Muscle layer of colon (tissue), 2 donors: Measurements from ENCODE around the gene SYNE1.

Experiments
- H3K27ac ChIP-seq: one replicate; pipeline ENCODE4 v1.7.0; 2013; ENCODE audit warnings: low read depth, mild to moderate bottlenecking, low read length, moderate library complexity
- H3K27me3 ChIP-seq, 2 donors: one replicate each; pipeline ENCODE4 v1.7.0; 2013; ENCODE audit warnings: low read length in 2 of 2, mild to moderate bottlenecking in 2 of 2; ENCODE audit not compliant: insufficient read depth in 2 of 2, control insufficient read depth in 1 of 2
- H3K36me3 ChIP-seq: one replicate; pipeline ENCODE4 v1.7.0; 2013; ENCODE audit warnings: mild to moderate bottlenecking, low read length; ENCODE audit not compliant: insufficient read depth
- H3K4me1 ChIP-seq: one replicate; pipeline ENCODE4 v1.7.0; 2013; ENCODE audit warnings: mild to moderate bottlenecking, low read length; ENCODE audit not compliant: insufficient read depth
- H3K4me3 ChIP-seq, 2 donors: one replicate each; pipeline ENCODE4 v1.7.0; 2013; ENCODE audit warnings: low read length in 2 of 2, low read depth in 1 of 2, mild to moderate bottlenecking in 1 of 2, moderate library complexity in 1 of 2
- H3K9ac ChIP-seq: one replicate; pipeline ENCODE4 v1.7.0; 2013; ENCODE audit warnings: low read length
- H3K9me3 ChIP-seq: one replicate; pipeline ENCODE4 v1.7.0; 2013; ENCODE audit warnings: mild to moderate bottlenecking, low read length
- donor health status: abdominal sarcoma.
- donor health status: Adenocarcinoma of cecum.

SYNE1 gene

GRCh38 chr6:152404936-152405595, 232.1 kb downstream of the SYNE1 start:
- H3K9ac ChIP-seq, result no peak overlapping the region
- H3K9me3 ChIP-seq, result no peaks in the 10 kb centered on the region
- no peaks in the 10 kb centered on the region for H3K27me3 ChIP-seq
- H3K4me1 ChIP-seq, result no peaks in the 10 kb centered on the region
- H3K4me3 ChIP-seq, result no peak overlapping the region
- peaks cover 5% of the 10 kb centered on the region for H3K36me3 ChIP-seq
- no peak overlapping the region for H3K27ac ChIP-seq

GRCh38 chr6:152404086-152404857, 232.9 kb downstream of the SYNE1 start:
- peaks cover 6% of the 10 kb centered on the region for H3K4me1 ChIP-seq
- no peaks in the 10 kb centered on the region for H3K9me3 ChIP-seq
- peaks cover 5% of the 10 kb centered on the region for H3K36me3 ChIP-seq
- H3K27me3 ChIP-seq, result no peaks in the 10 kb centered on the region
- no peak overlapping the region for H3K27ac ChIP-seq
- H3K9ac ChIP-seq, result no peak overlapping the region
- no peak overlapping the region for H3K4me3 ChIP-seq

DNA sequence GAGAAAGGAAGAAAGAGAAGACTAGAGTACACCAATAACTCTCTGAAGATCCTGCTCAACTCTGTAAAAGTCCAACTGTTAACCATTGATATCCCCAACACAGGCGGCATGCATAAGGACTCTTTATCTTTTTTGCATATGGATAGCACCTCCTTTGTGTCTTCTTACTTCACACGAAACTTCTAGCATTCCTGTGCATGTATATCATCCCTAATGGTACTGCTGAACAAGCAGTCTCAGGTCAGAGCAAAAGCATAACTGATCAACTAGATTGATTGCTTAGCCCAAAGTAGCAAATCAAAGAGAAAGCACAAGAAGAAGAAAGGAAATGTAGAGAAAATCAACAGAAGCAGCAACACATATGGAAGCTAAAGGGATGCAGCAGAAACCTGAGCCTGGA, 234.4 kb downstream of the SYNE1 start:
- Histone ChIP-seq H3K36me3 (peaks cover 5% of the 10 kb centered on the region), H3K4me3 (no peak overlapping the region), H3K27me3 (no peaks in the 10 kb centered on the region), H3K9ac (no peak overlapping the region), H3K9me3 (no peaks in the 10 kb centered on the region), H3K27ac (no peak overlapping the region), H3K4me1 (peaks cover 11% of the 10 kb centered on the region)

GRCh38 chr6:152401978-152402377, 235.2 kb downstream of the SYNE1 start:
- H3K4me1 ChIP-seq, result peaks cover 11% of the 10 kb centered on the region
- H3K27me3 ChIP-seq, result no peaks in the 10 kb centered on the region
- no peak overlapping the region for H3K27ac ChIP-seq
- peaks cover 5% of the 10 kb centered on the region for H3K36me3 ChIP-seq
- no peak overlapping the region for H3K4me3 ChIP-seq
- H3K9me3 ChIP-seq, result no peaks in the 10 kb centered on the region
- no peak overlapping the region for H3K9ac ChIP-seq

DNA sequence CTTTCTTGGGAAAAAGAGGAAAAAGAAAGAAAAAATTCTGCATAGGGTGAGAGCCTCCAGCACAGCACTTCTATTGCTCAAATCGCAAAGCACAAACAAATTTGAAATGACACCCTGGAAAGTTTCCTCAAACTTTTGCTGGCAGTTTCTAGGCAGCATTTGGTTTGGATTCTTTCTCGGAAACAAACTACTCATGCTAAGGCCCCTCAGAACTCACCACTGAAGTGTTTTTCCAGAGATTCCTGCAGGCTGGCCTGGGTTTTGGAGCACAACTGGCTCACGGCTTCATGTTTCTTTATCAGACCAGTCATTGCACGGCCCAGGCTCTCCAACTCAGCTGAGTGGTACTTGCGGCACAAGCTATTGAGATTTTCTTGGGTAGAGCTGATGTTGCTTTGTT, 237.8 kb downstream of the SYNE1 start:
- peaks cover 5% of the 10 kb centered on the region for H3K36me3 ChIP-seq
- peak overlapping the region; percentile 46 for H3K27ac ChIP-seq

GRCh38 chr6:152398993-152399392, 238.2 kb downstream of the SYNE1 start:
- Histone ChIP-seq H3K36me3 (peaks cover 5% of the 10 kb centered on the region), H3K27ac (no peak overlapping the region), H3K27me3 (no peaks in the 10 kb centered on the region), H3K4me1 (peaks cover 11% of the 10 kb centered on the region), H3K9me3 (no peaks in the 10 kb centered on the region), H3K4me3 (no peak overlapping the region), H3K9ac (no peak overlapping the region)

More for the DNA sequence above, 237.8 kb downstream of the SYNE1 start:
- H3K27me3 ChIP-seq, result no peaks in the 10 kb centered on the region
- H3K4me3 ChIP-seq, result no peak overlapping the region
- H3K9ac ChIP-seq, result no peak overlapping the region
- peaks cover 11% of the 10 kb centered on the region for H3K4me1 ChIP-seq
- H3K9me3 ChIP-seq, result no peaks in the 10 kb centered on the region

GRCh38 chr6:152398316-152398715, 238.8 kb downstream of the SYNE1 start:
- Histone ChIP-seq H3K4me3 (no peak overlapping the region), H3K27ac (no peak overlapping the region), H3K9me3 (no peaks in the 10 kb centered on the region), H3K27me3 (no peaks in the 10 kb centered on the region), H3K36me3 (peaks cover 5% of the 10 kb centered on the region), H3K9ac (no peak overlapping the region), H3K4me1 (peaks cover 11% of the 10 kb centered on the region)

DNA sequence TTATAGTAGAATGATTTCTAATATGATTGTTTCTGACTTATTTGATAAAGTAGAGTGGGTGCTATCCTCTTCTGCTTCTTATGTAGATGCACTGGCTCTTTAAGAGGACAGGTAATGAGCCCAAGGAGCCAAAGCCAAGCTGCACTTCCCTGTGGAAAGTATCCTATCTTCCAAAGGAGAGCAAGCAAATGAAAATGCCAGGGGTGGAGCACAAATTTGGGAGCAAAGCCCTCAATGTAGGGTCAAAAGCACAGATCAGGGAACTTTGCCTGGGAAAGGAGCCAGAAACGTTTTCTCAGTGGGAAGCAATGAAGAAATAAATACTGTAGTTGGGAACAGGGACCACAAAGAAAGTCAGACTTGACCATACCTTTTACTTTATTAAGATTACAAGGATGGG, 242.9 kb downstream of the SYNE1 start:
- Histone ChIP-seq H3K27ac (no peak overlapping the region), H3K9ac (no peak overlapping the region), H3K9me3 (no peaks in the 10 kb centered on the region), H3K4me1 (peaks cover 5% of the 10 kb centered on the region), H3K36me3 (no peaks in the 10 kb centered on the region), H3K4me3 (no peak overlapping the region), H3K27me3 (no peaks in the 10 kb centered on the region)

DNA sequence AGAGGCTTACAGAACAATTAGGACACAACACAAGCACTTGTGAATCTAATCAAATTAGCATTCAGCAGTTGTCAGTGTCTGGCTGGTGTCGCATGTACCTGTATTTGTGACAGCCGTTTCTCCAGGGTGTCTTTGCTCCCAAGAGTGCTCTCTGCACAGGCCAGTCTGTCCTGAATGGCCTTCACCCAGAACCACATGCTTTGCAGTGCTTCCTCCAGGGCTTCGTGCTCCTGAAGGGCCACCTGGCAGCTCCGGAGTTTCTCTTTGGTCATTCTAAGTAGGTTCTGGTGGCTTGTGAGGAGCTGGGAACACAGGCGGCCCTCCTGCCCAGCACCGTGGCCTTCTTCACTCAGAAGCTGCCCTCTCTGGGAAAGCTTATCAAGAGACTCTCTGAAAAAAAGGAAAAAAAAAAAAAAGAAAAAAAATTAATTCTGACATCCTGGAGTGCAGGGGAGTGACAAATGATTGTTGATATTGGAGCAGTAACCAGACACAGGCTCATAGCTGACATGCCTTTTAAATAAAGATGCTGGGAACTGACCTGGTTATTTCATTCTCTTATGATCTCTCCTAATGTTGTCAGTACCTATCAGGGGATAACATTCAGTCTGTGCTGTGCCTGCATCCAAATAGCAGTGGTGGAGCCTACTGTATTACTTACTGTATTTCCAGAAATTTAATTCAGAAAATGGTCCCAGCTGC, 245.8 kb downstream of the SYNE1 start:
- Histone ChIP-seq H3K9ac (no peak overlapping the region), H3K9me3 (no peaks in the 10 kb centered on the region), H3K27ac (no peak overlapping the region), H3K27me3 (no peaks in the 10 kb centered on the region), H3K36me3 (no peaks in the 10 kb centered on the region), H3K4me1 (no peaks in the 10 kb centered on the region), H3K4me3 (no peak overlapping the region)

DNA sequence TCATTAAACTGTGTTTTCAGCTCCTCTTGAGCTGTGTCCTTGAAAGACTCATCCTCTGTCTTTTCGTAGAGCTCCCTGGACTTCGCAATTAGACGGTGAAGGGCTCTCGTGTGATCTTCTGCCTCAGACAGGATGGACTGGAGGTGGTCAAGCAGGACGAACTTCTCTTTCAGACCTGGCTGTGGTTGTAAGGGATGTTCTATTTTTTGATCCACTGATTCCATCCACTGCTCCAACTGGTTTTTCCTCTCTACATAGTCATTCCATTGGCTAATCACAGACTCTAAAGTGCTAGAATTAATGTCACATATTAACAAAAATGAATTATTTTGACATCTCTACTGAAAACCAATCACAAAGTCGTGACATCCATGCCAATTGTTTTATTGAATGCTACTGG, 250.1 kb downstream of the SYNE1 start:
- Histone ChIP-seq H3K4me1 (no peaks in the 10 kb centered on the region), H3K27ac (no peak overlapping the region), H3K4me3 (no peak overlapping the region), H3K36me3 (no peaks in the 10 kb centered on the region), H3K27me3 (no peaks in the 10 kb centered on the region), H3K9me3 (no peaks in the 10 kb centered on the region), H3K9ac (no peak overlapping the region)

DNA sequence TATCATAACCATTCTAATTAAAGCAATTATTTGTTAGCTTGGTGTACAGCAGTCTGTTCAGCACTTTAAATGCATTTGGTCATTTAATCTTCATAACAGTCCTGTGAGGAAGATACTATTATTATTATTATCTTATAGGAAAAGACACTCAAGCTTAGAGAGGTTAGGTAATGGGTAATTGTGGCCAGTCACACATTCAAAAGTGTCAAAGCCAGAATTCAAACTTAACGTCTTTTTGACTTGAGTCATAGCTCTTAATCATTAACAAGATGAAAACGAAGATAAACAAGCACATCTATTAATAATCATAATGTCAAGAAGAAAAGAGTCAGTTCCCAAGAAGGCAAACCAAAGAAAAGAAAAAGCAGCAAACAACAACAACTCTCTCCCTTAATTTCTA, 251.0 kb downstream of the SYNE1 start:
- Histone ChIP-seq H3K36me3 (no peaks in the 10 kb centered on the region), H3K27me3 (no peaks in the 10 kb centered on the region), H3K4me3 (no peak overlapping the region), H3K9ac (no peak overlapping the region), H3K9me3 (no peaks in the 10 kb centered on the region), H3K4me1 (peaks cover 8% of the 10 kb centered on the region), H3K27ac (no peak overlapping the region)
